Stimulated activated CD4-positive, alpha-beta T cell treated with anti-CD3 and anti-CD28 coated beads, Interleukin-4, amount 100 ng/mL, for 24 hours (primary cell): ENCODE measurements around the gene EPS8L2.
"Not testable (repeated sequence)": the region's sequence is repeated elsewhere in the genome, so short reads cannot be mapped to it uniquely, and the experiment has no call there.

Source experiments
- DNase-seq: peaks from one replicate; pipeline ENCODE4 v3.0.0-alpha.2; 2020

The EPS8L2 gene

GRCh38 chr11:705646-706438 is at the start of gene EPS8L2:
EPS8L2 (plus strand) TSS chr11:706231; CDS start chr11:709408, 3,177 bp downstream.
- DNase-seq: no peak

- no peak for DNase-seq
These were observed 49.6 kb upstream of the EPS8L2 start for GRCh38 chr11:656426-656825.

DNA sequence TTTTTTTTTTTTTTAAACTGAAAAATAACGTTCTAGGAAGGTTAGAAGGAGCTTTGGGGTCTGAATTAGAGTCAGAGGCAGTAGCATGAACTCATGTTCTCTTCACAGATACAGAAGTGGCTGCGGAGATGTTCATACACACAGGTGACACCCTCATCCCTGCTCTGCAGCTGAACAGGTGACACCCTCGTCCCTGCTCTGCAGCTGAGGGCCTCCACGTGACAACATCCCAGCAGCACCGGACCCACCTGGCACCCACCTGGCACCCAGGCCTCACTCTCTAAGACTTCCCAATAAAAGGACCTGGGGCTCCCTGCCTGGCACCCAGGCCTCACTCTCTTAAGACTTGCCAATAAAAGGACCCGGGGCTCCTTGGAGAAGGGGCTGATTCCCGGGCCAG is 49.2 kb upstream of the EPS8L2 start:
- DNase-seq: no peak

DNA sequence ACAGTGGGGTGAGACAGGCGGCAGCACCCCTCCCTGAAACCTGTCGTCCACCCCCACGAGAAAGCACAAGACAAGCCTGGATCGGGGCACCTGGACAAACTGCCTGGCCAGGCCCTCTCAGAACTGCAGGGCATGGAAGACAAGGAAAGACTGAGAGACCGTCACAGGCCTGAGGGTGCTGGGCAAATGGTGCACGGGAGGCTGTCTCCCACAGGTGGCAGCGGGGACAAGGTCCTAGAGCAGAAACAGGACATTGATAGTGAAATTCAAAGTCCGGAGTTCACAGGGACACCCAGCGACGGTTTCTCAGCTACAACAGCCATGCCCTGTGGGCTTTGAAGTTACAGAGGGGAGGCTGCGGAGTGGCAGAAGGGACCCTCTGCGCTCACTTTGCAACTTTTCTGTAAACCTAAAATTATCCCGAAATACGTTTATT is 48.3 kb upstream of the EPS8L2 start:
- DNase-seq: no peak

DNA sequence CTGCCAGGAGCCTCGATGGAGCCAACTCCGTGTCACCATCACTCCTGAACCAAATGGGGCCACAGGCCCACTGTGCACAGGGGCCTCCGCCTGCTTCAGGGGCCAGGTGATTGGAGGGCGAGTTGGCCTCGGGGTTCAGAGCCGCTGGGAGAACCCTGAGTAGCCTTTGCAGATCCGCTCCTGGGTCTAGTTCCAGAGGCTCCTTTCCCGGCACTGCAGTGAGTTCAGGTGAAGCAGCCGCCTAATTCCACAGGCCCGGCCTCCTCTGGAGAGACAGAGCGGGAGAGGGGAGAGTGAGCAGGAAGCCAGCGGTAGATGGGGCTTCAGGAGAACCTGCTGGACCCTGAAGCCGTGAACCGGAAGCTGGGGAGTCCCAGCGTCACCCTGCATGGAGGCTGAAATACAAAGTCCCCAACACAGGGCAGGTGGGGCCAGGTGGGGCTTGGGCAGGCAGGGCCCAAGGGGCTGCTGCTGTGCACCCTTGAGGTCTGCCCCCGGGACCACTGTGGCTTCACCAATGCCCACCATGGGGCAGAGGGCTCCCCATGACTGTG is 46.4 kb upstream of the EPS8L2 start:
- DNase-seq: no peak

- DNase-seq: no peak
These were observed 45.8 kb upstream of the EPS8L2 start for GRCh38 chr11:660281-660680.

DNA sequence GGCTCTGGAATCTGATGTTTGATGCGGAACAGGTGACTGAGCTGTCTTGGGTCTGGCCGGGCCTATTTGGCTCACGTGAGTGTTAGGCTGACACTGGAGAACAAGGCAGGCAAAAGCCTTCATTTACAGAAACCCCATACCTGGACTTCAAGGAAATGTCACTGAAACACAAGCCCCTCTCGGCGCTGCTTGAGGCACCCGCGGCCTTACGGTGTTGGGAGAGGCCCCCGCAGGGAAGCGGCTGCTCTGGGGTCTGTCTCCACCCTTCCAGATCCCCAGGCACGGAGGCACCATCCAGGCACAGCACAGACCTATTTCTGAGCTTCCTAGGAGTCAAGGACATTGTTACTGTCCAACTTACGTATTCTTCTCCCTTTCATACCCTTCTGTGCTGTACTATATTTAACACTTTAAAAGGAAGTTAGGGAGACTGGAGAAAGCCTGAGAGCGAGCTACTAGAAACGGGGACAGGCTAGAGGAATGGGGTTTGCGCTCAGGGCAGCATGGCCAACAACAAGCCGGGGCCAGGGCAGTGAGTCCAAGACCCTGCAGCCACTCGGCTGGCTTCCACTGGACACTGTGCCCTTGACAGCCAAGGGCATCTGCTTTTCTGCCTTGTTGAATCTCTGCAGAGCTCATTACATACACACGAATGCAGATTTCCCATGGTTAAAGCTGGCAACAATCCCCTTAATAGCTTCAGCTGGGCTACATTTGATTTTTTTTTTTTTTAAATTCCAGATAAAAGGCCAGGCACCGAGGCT is 45.2 kb upstream of the EPS8L2 start:
- DNase-seq: no peak

- DNase-seq: peak; percentile 34
These were observed 43.2 kb upstream of the EPS8L2 start for GRCh38 chr11:662689-663274.

- DNase-seq: no peak
These were observed 40.8 kb upstream of the EPS8L2 start for GRCh38 chr11:665062-665703.

- no peak for DNase-seq
These were observed 40.2 kb upstream of the EPS8L2 start for GRCh38 chr11:665704-666281.

- DNase-seq: no peak
These were observed 32.2 kb upstream of the EPS8L2 start for GRCh38 chr11:673866-674265.

- no peak for DNase-seq
These were observed 31.6 kb upstream of the EPS8L2 start for GRCh38 chr11:674406-674805.

- DNase-seq: no peak
These were observed 27.7 kb upstream of the EPS8L2 start for GRCh38 chr11:678297-678696.

DNA sequence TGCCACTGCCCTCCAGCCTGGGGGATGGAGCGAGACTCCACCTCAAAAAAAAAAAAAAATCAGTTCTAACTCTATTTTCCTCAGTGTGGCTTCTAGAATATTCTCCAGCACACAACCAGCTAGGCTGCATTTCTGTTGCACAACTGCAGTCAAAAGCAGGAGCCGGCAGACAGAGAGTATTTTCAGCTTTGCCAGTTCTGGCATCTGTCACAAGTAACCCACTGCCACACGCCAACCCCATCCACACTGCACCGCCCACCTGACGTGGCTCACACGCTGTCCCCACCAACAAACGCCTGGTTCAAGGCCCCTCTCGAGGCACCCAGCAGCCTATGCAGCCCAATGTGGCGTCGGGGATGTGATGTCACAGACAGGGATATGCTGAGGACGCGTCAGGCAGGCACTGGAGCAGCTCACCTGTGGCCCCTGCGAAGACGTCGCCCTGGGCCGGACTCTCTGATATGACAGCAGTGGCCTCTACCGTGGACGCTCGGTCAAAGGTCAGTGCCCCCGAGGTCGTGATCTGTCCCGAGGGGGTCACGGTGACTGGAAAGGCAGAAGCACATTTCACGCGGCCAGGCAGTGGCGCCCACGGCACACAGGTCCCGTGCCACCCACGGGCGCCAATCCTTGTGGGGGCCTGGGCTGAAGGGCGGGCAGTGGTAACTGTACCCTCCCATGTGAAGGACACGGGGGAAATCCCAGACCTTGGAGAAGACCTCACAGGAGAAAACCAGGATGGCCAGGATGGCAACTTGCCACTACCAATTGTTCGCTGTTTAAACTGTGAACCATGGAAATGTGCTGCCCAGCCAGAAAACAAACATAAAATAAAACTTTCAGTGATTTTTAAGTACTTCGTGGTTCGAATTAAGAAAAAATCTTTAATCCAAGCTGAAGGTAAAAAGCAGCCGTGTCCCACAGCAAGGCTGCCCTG is 26.5 kb upstream of the EPS8L2 start:
- DNase-seq: no peak

- no peak for DNase-seq
These were observed 25.6 kb upstream of the EPS8L2 start for GRCh38 chr11:680476-680875.

DNA sequence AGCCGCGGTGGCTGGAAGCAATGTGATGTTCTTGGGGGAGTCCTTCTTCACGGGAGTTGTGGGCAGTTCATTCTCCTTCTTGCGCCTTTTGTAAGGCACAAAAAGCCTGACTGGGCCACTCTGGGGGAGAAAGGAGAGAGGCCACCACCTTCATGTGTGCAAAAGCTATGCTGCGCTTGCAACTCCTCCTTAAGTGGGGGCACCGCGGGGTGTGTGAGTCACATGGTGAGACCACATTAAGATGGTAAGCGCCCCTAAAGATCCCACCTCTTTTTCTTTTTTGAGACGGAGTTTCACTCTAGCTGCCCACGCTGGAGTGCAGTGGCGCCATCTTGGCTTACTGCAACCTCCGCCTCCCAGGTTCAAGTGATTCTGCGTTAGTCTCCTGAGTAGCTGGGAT is 25.1 kb upstream of the EPS8L2 start:
- no peak for DNase-seq

DNA sequence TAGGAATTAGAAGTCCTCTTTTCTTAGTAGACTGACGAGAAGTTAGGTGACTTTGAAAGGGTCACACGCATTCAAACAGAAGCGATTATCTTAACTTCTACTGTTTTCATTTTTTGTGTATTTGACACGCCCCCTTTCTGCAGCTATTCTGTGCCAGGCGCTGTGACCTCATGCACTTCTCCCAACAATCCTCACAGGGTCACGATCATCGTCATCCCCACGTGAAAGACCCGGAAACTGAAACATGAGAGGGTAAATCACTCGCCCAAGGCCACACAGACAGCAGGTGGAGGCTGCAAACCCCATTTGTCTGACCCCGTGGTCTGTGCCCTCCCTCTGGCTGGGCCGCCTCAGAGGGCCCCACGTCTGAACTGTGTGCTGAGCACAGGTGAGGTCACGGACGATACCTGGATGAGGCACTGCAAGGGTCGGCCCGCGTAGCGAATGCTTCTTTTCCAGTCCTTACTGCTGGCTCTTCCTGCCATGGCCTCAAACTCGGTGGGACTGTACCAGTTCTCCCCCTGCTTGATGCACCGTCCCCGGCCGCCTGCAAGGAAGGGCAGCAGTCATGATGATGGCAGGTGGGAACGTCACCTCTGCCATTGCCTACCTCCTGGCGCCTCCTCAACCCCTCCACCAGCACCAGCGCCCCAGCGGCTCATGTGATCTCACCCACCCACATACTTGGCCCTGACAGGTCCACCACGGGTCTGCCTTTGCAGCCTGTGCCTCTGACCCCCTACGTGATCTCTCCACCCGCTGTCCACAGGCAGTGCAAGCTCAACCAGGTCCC is 19.4 kb upstream of the EPS8L2 start:
- no peak for DNase-seq

DNA sequence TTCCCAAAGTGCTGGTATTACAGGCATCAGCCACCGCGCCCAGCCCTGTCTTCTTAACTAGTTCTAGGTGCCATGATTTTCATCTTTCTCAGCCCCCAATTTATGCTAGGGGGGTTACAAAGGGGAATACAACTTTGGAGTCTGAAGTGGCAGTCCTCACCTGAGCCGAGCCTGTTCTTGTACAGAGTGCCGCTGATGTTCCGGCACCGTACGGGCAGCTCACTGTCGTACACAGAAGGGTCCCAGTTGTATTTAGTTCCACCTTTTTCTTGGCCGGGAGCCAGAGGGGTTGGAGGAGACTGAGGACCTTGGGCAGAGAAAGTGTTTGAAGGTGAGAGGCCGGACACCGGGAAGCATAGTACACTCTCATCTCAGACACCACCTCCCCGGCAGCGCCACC is 18.3 kb upstream of the EPS8L2 start:
- DNase-seq: no peak

- no peak for DNase-seq
These were observed 17.4 kb upstream of the EPS8L2 start for GRCh38 chr11:688681-689080.

DNA sequence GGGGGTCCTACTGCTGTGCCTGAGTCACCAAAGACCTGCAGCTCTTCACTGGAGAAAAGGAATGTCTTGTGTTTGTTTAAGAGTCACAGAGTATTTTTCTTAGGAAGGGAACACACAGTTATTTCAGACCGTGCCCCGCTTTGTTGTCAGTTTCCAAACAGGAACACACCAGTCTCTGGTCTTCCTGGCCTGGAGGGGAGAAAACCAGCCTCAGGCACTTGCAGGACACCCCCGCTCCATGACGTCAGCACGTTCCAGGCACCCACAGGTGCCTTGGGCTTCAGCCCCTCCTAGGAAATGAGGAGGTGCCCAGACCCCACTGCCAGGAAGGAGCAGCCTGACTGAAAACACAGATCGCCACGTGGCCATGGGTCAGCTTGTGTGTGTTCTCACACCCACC is 16.4 kb upstream of the EPS8L2 start:
- no peak for DNase-seq

DNA sequence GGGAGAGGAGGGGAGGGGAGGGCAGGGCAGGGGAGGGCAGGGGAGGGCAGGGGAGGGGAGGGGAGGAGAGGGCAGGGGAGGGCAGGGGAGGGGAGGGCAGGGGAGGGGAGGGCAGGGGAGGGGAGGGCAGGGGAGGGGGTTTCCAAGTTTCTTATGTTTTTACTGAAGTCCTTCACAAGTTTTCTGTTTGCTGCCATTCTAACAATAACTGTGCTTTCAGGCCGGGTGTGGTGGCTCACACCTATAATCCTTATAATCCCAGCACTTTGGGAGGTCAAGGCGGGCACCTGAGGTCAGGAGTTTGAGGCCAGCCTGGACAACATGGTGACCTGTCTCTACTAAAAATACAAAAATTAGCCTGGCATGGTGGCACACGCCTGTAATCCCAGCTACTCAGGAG is 15.8 kb upstream of the EPS8L2 start:
- DNase-seq: not testable (repeated sequence)
